Endodermal cell (in vitro differentiated cells): ENCODE measurements around the gene AP3S2. TPM values are rescaled to one million over a fixed set of nuclear protein-coding genes. Genes with fewer than 3 reads are reported as not detected.
"Not testable (repeated sequence)": the region's sequence is repeated elsewhere in the genome, so short reads cannot be mapped to it uniquely, and the experiment has no call there.

ENCODE experiments used
- DNase-seq: peaks from one replicate; pipeline ENCODE4 v3.0.0-alpha.2; 2017
- H3K27ac ChIP-seq: 2 replicates; pipeline ENCODE4 v1.5.1; 2013; ENCODE audit warnings: mild to moderate bottlenecking, low read depth, low read length, moderate library complexity
- H3K27me3 ChIP-seq: 2 replicates; pipeline ENCODE4 v1.6.1; 2013; ENCODE audit warnings: mild to moderate bottlenecking, low read length, moderate library complexity; ENCODE audit not compliant: insufficient read depth, control insufficient read depth, poor library complexity, severe bottlenecking
- H3K36me3 ChIP-seq: 2 replicates; pipeline ENCODE4 v1.7.0; 2013; ENCODE audit warnings: mild to moderate bottlenecking, low read length, moderate library complexity; ENCODE audit not compliant: control insufficient read depth, insufficient read depth
- H3K4me1 ChIP-seq: one replicate; pipeline ENCODE4 v1.7.0; 2013; ENCODE audit warnings: low read length; ENCODE audit not compliant: control insufficient read depth, insufficient read depth
- H3K4me3 ChIP-seq: 2 replicates; pipeline ENCODE4 v1.5.1; 2013; ENCODE audit warnings: mild to moderate bottlenecking, low read length, moderate library complexity
- H3K9ac ChIP-seq: 2 replicates; pipeline ENCODE4 v1.6.1; 2013; ENCODE audit warnings: mild to moderate bottlenecking, low read length, moderate library complexity; ENCODE audit not compliant: poor library complexity, severe bottlenecking; ENCODE audit errors: extremely low read depth
- H3K9me3 ChIP-seq: 2 replicates; pipeline ENCODE4 v1.6.1; 2013; ENCODE audit warnings: mild to moderate bottlenecking, low read length, moderate library complexity; ENCODE audit not compliant: control insufficient read depth
- H3K27ac Mint-ChIP-seq: 2 replicates; pipeline ENCODE4 v1.8.0; 2020; ENCODE audit warnings: mixed read lengths
- H3K27me3 Mint-ChIP-seq: 2 replicates; pipeline ENCODE4 v1.8.0; 2021; ENCODE audit warnings: mild to moderate bottlenecking, mixed read lengths; ENCODE audit not compliant: insufficient read depth
- H3K36me3 Mint-ChIP-seq: 2 replicates; pipeline ENCODE4 v1.8.0; 2020; ENCODE audit warnings: low read depth, mixed read lengths
- H3K4me1 Mint-ChIP-seq: 2 replicates; pipeline ENCODE4 v1.8.0; 2020; ENCODE audit warnings: mixed read lengths
- H3K4me3 Mint-ChIP-seq: 2 replicates; pipeline ENCODE4 v1.8.0; 2020; ENCODE audit warnings: mild to moderate bottlenecking, moderate library complexity, mixed read lengths
- H3K9me3 Mint-ChIP-seq: 2 replicates; pipeline ENCODE4 v1.8.0; 2020; ENCODE audit warnings: mild to moderate bottlenecking, mixed read lengths
- CTCF ChIP-seq: fragments of 200-600 bp; sonication (generic); conservative IDR thresholded peaks from 2 replicates; pipeline ENCODE4 v1.5.0; 2021; ENCODE audit warnings: antibody characterized with exemption, mild to moderate bottlenecking
- WGBS, 2 experiments: methylation state at CpG; one replicate each; pipeline versions ENCODE4 v1.1.5 to v1.1.7; 2013; ENCODE audit warnings: missing lambda C conversion rate in 2 of 2, mixed read lengths in 1 of 2; ENCODE audit not compliant: insufficient coverage in 1 of 2, insufficient read length in 1 of 2; 5-methylcytosine and 5-hydroxymethylcytosine counted together
- total RNA-seq, 2 donors: library from RNA; stranded (reverse); fragmentation: NEBNext Ultra II Directional in 1 of 2; extraction: Animal tissue kit (Norgen Biotek cat#: 25700) in 1 of 2; gene quantifications; 2 replicates in 1 of 2; 3 replicates in 1 of 2; pipeline ENCODE4 v1.2.1, GENCODE V29; 2021

The AP3S2 gene
- total RNA-seq, 2 donors from 2014 or later, result 39.5 to 54.4 TPM

DNA sequence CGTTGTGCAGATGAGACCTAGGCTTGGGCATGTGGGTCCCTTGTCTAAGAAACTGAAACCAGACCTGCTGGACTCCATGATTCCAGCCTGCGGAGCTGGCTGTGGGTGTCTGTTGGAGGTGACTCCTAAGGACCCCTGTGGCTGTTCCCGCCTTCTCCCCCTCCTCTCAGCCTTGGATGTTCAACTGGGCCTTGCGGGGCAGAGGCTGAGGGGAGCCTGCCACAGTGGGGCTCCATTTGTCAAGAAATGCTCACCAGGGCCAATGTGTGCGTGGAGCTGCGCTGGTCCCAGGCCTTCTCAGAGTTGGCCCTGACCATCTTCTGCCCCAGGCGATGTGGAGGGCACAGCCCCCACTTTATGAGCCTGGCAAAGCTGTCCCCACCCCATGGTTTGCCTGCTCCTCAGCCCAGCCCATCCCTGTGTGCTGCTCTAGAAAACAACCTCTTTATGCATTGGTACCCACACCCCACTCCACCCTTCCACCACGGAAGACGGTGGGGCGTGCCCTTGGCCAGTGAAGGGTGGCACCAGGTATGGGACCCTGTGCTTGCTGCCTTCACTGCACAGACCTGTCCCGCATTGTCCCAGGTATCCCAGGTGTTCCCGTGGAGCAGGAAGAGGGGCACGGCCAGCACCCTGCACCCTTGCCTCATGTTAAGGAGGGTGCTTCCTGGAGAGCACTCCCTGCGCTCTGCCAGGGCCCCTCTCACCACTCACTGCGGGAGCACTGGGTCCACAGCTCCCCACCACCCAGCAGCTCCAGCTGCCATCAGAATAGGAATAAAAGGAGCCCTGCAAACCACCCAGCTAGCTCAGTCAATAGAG lies 109.7 kb downstream of the AP3S2 start:
- TF ChIP-seq CTCF, result no peak
- peaks cover 8% of the 10 kb centered on the region for H3K27me3 ChIP-seq
- no peak overlapping the region for H3K27ac Mint-ChIP-seq
- H3K27me3 Mint-ChIP-seq, result peaks cover 26% of the 10 kb centered on the region
- no peaks in the 10 kb centered on the region for H3K4me1 ChIP-seq
- no peak overlapping the region for H3K4me3 Mint-ChIP-seq
- no peak overlapping the region for H3K4me3 ChIP-seq
- DNase-seq, result no peak
- no peaks in the 10 kb centered on the region for H3K36me3 ChIP-seq
- H3K9me3 Mint-ChIP-seq, result peaks cover 15% of the 10 kb centered on the region
- no peak overlapping the region for H3K27ac ChIP-seq
- no peak overlapping the region for H3K9ac ChIP-seq
- H3K36me3 Mint-ChIP-seq, result peaks cover 4% of the 10 kb centered on the region
- H3K9me3 ChIP-seq, result peaks cover 10% of the 10 kb centered on the region
- peaks cover 14% of the 10 kb centered on the region for H3K4me1 Mint-ChIP-seq
- WGBS, 2 experiments, result 86 to 87% methylated on average over 5 to 15 of the region's 15 CpGs

- DNase-seq, result peak; percentile 88
- no peak for TF ChIP-seq CTCF
- H3K9me3 Mint-ChIP-seq, result peaks cover 12% of the 10 kb centered on the region
- Histone ChIP-seq H3K27me3 (peaks cover 10% of the 10 kb centered on the region), H3K4me3 (no peak overlapping the region), H3K4me1 (no peaks in the 10 kb centered on the region), H3K27ac (no peak overlapping the region), H3K9me3 (peaks cover 8% of the 10 kb centered on the region), H3K36me3 (no peaks in the 10 kb centered on the region), H3K9ac (no peak overlapping the region)
- H3K36me3 Mint-ChIP-seq, result peaks cover 3% of the 10 kb centered on the region
- peaks cover 14% of the 10 kb centered on the region for H3K4me1 Mint-ChIP-seq
- H3K27me3 Mint-ChIP-seq, result peaks cover 33% of the 10 kb centered on the region
- no peak overlapping the region for H3K4me3 Mint-ChIP-seq
- no peak overlapping the region for H3K27ac Mint-ChIP-seq
- WGBS, 2 experiments, result 71 to 76% methylated on average over 8 to 12 of the region's 14 CpGs
Observed at GRCh38 chr15:89783111-89783860, 110.5 kb downstream of the AP3S2 start.

GRCh38 chr15:89782619-89782950 lies 111.2 kb downstream of the AP3S2 start:
- H3K36me3 ChIP-seq, H3K9me3 Mint-ChIP-seq, H3K4me3 Mint-ChIP-seq, H3K4me1 ChIP-seq, H3K27ac Mint-ChIP-seq, H3K4me3 ChIP-seq, DNase-seq, H3K36me3 Mint-ChIP-seq, H3K27ac ChIP-seq, H3K9me3 ChIP-seq, H3K9ac ChIP-seq: not testable (repeated sequence)
- peaks cover 36% of the 10 kb centered on the region for H3K27me3 Mint-ChIP-seq
- H3K4me1 Mint-ChIP-seq, result peaks cover 14% of the 10 kb centered on the region
- 94 to 100% methylated on average over 2 to 9 of the region's 9 CpGs for WGBS, 2 experiments
- peaks cover 17% of the 10 kb centered on the region for H3K27me3 ChIP-seq
